Measurements from ENCODE around the gene ZCCHC17.

DNA sequence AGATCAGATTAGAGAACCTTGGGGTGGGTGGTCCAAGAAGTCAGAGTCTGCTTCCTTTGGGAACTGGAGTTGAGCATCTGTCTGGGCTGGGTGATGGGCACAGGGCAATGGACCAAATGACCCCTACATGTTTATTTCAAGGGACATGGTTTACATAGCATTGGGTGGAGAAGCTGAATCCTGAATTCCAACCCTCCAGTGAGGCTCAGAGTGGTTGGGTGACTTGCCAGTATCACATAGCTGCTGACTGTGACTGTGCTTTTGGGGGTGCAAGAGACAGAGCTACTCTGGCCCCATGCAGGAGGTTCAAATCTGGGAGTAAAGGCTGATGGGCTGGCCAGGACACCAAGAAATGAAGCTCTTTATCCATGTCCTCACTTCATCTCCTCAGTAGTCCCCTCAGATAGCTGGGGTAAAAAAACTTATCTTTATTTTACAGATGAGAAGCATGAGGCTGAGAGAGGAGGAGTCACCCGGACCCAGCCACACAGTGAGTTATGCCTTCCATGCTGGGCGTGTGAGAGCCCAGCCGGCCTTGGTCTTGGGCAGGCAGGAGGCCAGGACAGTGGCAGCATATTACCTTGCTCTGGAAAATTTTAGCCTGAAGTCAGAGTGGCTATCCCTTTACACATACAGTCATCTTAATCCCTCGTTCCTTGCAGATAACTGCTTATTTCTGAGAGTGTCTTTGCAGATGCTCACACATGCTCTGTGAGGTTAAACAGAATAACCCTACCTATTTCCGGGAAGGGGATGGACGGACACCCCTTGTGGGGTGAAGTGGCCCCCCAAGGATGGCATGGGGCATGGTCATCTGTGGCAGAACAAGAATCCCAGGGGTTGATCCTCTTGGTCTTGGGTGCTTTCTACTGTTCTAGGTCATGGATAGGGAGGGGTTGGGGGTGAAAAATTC, 113.4 kb downstream of the ZCCHC17 start:
- TF ChIP-seq POLR2AphosphoS5 (IDR thresholded peaks at IDR 0.05; ENCODE audit: insufficient read depth in 1 of 2, low read depth in 1 of 2) (no peak), POLR2A (IDR thresholded peaks at IDR 0.05) (no peak)

Measured in vagina (tissue), 2 donors.